Left colon (tissue), 2 donors: ENCODE data around the gene METTL18. TPM values are rescaled to one million over a fixed set of nuclear protein-coding genes. Genes with fewer than 3 reads are reported as not detected.

ENCODE experiments used
- total RNA-seq, 2 donors: library from RNA; stranded (reverse); fragmentation: NEBNext Ultra II Directional; extraction: Animal tissue kit (Norgen Biotek cat#: 25700); gene quantifications; one replicate each; pipeline ENCODE4 v1.2.1, GENCODE V29; 2021
- donor health status: DM: no; HTN: no; CAD: no.
- donor health status: DM: yes; HTN: yes; CAD: no.

Gene METTL18
- total RNA-seq, 2 donors from 2014 or later, result 4.9 to 7.5 TPM

Other genes starting within 250 kb of the METTL18 start
- gene F5, start 208.4 kb downstream of the METTL18 start, total RNA-seq, result 1 to 10 TPM; 1.2 TPM
- gene SELP, start 164.8 kb downstream of the METTL18 start, total RNA-seq, result 1 to 10 TPM; 1.5 to 3.0 TPM
- gene SELL, start 83.3 kb downstream of the METTL18 start, total RNA-seq, result 1 to 10 TPM in 1 of 2 donors, under 1 TPM in 1; 0.64 to 1.7 TPM
- gene SELE, start 60.8 kb downstream of the METTL18 start, total RNA-seq, result under 1 TPM; 0.21 to 0.61 TPM
- 10 to 100 TPM; 14.7 to 15.4 TPM for gene SCYL3, start 99.0 kb upstream of the METTL18 start, total RNA-seq